K562 (cell line): ENCODE results near the gene RNMT. TPM values are rescaled to one million over a fixed set of nuclear protein-coding genes. Genes with fewer than 3 reads are reported as not detected.
A peak's percentile ranks its signal among the peaks of the same experiment; 100 is the strongest.

ENCODE experiments used
- CTBP1 ChIP-seq: fragments of 450-650 bp; IDR thresholded peaks from 2 replicates; pipeline ENCODE4 v1.6.1; 2016; ENCODE audit warnings: borderline replicate concordance
- CTCF ChIP-seq, 3 experiments: IDR thresholded peaks in 2 of 3; conservative IDR thresholded peaks in 1 of 3; 2 replicates each; pipeline ENCODE4 v1.5.1; 2011 to 2012; ENCODE audit warnings: low read length in 3 of 3, mild to moderate bottlenecking in 3 of 3, control low read depth in 2 of 3, improper control_type of control experiment in 1 of 3, inconsistent platforms in 1 of 3, low read depth in 1 of 3, mixed read lengths in 1 of 3, moderate library complexity in 1 of 3; ENCODE audit not compliant: insufficient read depth in 2 of 3
- DNMT1 ChIP-seq: fragments of 450-650 bp; IDR thresholded peaks from 2 replicates; pipeline ENCODE4 v1.6.1; 2016; ENCODE audit warnings: antibody characterized with exemption, mild to moderate bottlenecking
- ELF1 ChIP-seq: fragments of 200-800 bp; sonication (Bioruptor generic); IDR thresholded peaks from 2 replicates; pipeline ENCODE4 v1.6.1; 2016; ENCODE audit warnings: missing genetic modification characterization, missing compliant biosample characterization
- KDM2B ChIP-seq: fragments of 250-450 bp; sonication (Bioruptor Pico); IDR thresholded peaks from 2 replicates; pipeline ENCODE4 v1.8.0; 2021; ENCODE audit warnings: mild to moderate bottlenecking, moderate library complexity
- KLF1 ChIP-seq: fragments of 450-650 bp; IDR thresholded peaks from 2 replicates; pipeline ENCODE4 v1.6.1; 2016; ENCODE audit warnings: missing genetic modification characterization, missing compliant biosample characterization
- MEF2D ChIP-seq: conservative IDR thresholded peaks from 2 replicates; pipeline ENCODE4 v1.6.1; 2016; ENCODE audit warnings: low read depth, missing genetic modification characterization, missing compliant biosample characterization
- MLX ChIP-seq, 2 experiments: fragments of 450-650 bp in 1 of 2; sonication (generic) in 1 of 2; formaldehyde crosslinking; conservative IDR thresholded peaks; 2 replicates each; pipeline versions ENCODE4 v1.4.0 to v1.8.1; 2020 to 2022; ENCODE audit warnings: mild to moderate bottlenecking in 1 of 2, missing genetic modification reagents in 1 of 2
- RERE ChIP-seq: sonication (generic); formaldehyde crosslinking; IDR thresholded peaks from 2 replicates; pipeline ENCODE4 v1.8.0; 2023; ENCODE audit warnings: missing genetic modification reagents, mild to moderate bottlenecking, borderline replicate concordance
- RFX1 ChIP-seq: fragments of 450-650 bp; IDR thresholded peaks from 2 replicates; pipeline ENCODE4 v1.6.1; 2016; ENCODE audit warnings: mild to moderate bottlenecking, moderate library complexity
- SFPQ ChIP-seq: fragments of 200-400 bp; formaldehyde crosslinking; IDR thresholded peaks from 2 replicates; pipeline ENCODE4 v1.6.1; 2017; ENCODE audit warnings: mild to moderate bottlenecking, low read depth, low read length, moderate library complexity
- SIN3B ChIP-seq: fragments of 450-650 bp; IDR thresholded peaks from 2 replicates; pipeline ENCODE4 v1.6.1; 2017; ENCODE audit warnings: low read depth, mild to moderate bottlenecking, moderate library complexity
- SMC3 ChIP-seq: conservative IDR thresholded peaks from 2 replicates; pipeline ENCODE4 v1.6.1; 2011; ENCODE audit warnings: low read depth, low read length, improper control_type of control experiment; ENCODE audit not compliant: insufficient read depth
- SPI1 ChIP-seq: IDR thresholded peaks from 2 replicates; pipeline ENCODE4 v1.6.1; 2011; ENCODE audit warnings: low read depth, low read length, control low read depth, borderline replicate concordance
- polyA plus RNA-seq, 8 experiments: library from polyadenylated mRNA; depleted of rRNA in 4 of 8; stranded (reverse) in 5 of 8; unstranded in 3 of 8; fragments of >200 nt; fragmentation: Nextera tagmentation in 2 of 8; fragmentation: Illumina TruSeq in 1 of 8; extraction: Ambion mirVana in 2 of 8; extraction: Trizol in 1 of 8; gene quantifications; 2 replicates each; pipeline versions ENCODE4 v1.2.1 to v1.2.3, GENCODE V29; 2011 to 2014; ENCODE audit warnings: inconsistent platforms in 1 of 8, missing spikeins in 1 of 8
- total RNA-seq, 7 experiments: library from RNA; depleted of rRNA in 6 of 7; stranded (reverse); fragments of >200 nt in 6 of 7; fragmentation: Illumina TruSeq in 2 of 7; extraction: Trizol in 2 of 7; gene quantifications; 2 replicates each; pipeline versions ENCODE4 v1.2.1 to v1.2.3, GENCODE V29; 2011 to 2021; ENCODE audit warnings: low replicate concordance in 1 of 7

Gene RNMT
- total and polyA plus RNA-seq, 9 of the 15 experiments (the other 6 are each of a cell fraction or from before 2014, with no cell fraction given), result 20.2 to 63.4 (median 34.1) TPM

- peak; percentile 38; the same call in 1 of the 2 replicates for TF ChIP-seq SMC3
- TF ChIP-seq CTBP1, result no peak
- TF ChIP-seq SFPQ, result no peak
- no peak for TF ChIP-seq MEF2D (tag)
- peak; percentile 52 to 62 (median 58); a peak in 5 of 6 replicates for TF ChIP-seq CTCF (IDR thresholded peaks at IDR 0.05 in 2 of 3, conservative IDR thresholded peaks at IDR 0.05 in 1 of 3; ENCODE audit: insufficient read depth in 2 of 3, low read depth in 1 of 3, low read length in 3 of 3)
- TF ChIP-seq RFX1, result no peak
- no peak for TF ChIP-seq MLX (CRISPR knock-in tag; conservative IDR thresholded peaks at IDR 0.05)
- TF ChIP-seq SIN3B, result no peak
- no peak for TF ChIP-seq SPI1
- no peak for TF ChIP-seq RERE (CRISPR knock-in tag)
- TF ChIP-seq ELF1, result no peak
- no peak for TF ChIP-seq DNMT1
- TF ChIP-seq KDM2B (CRISPR knock-in tag), result no peak
- TF ChIP-seq KLF1, result no peak
Measured at GRCh38 chr18:13800505-13801259, 74.2 kb downstream of the RNMT start (continued).
